ENCODE data around the gene MINDY1.

Gene MINDY1, protein sequence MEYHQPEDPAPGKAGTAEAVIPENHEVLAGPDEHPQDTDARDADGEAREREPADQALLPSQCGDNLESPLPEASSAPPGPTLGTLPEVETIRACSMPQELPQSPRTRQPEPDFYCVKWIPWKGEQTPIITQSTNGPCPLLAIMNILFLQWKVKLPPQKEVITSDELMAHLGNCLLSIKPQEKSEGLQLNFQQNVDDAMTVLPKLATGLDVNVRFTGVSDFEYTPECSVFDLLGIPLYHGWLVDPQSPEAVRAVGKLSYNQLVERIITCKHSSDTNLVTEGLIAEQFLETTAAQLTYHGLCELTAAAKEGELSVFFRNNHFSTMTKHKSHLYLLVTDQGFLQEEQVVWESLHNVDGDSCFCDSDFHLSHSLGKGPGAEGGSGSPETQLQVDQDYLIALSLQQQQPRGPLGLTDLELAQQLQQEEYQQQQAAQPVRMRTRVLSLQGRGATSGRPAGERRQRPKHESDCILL

DNA sequence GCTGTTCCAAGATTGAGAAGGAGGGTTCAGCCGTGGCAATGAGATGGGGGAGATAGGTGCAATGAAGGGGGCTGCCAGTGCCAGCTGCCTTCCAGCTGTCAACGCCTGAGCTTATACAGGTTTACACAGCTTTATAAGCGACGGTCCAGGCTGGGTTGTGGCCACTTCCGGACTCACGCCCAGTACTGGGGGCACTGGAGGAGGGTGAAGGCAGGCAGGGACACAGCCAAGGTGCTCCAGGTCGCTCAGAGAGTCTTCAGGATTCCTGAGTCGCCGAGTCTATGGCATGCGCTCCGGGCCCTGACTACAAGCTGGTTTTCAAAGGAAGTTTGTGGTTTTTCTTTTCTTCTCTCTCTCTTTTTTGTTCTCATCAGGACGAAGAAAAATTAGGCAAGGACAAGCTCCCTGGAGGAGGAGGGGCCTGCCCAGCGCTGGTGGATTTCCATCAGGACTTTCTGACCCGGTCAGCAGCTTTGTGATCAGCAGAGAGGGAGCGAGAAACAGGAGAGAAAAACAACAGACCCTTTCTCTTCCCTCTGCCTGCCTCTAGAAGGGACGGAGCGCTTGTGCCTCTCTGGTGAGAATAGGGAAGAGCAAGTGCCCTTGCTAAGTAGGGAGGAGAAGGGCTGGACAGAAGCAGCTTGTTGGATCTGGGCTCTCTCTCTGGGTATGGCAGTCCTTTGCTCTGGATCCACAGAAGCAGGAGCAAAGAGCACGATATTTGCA lies at the start of gene MINDY1:
Gene MINDY1, minus strand, starts transcription at position 576 of the 726 bp plus-strand sequence. CDS start 4,285 bp downstream, outside the sequence.
- peak; percentile 87 for DNase-seq (ENCODE audit: low read depth)

DNA sequence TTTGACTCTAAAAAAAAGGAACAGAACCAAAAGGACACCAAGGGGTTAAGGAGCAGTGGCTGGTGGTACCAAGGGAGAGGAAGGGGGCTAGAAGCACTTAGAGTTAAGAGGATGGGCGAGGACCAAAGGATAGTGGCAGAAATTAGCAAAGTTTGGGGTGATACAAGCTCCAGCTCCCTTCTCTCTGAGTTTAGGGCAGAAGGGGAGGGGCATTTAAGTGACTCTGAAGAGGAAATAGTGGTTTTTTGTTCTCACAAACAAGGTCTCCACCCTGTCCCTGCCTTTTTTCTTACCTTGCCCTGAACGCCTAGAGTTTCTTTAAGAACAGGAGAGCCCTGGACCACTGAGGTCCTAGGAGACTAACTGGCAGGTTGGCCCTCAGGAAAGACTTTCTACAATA lies 49.4 kb upstream of the MINDY1 start:
- DNase-seq (ENCODE audit: low read depth): no peak

DNA sequence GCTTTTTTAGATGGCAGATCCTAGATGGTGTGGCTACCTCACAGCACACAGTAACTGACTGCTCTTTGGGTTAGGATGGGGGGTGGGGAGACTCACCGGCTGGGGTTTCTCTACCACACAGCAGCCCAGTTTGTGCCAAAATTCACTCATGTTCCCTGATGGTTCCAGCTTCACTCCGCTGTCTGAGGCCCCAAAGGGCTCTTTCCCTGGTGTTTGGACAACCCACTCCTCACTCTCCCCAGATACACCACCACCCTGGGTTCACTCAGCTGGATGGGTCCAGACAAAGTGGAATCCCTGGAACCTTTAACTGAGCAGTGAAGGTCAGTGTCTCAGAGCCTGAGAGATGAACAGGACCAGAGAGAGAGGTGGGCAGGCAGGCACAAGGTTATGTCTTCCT lies 48.9 kb upstream of the MINDY1 start:
- DNase-seq (ENCODE audit: low read depth): no peak

DNA sequence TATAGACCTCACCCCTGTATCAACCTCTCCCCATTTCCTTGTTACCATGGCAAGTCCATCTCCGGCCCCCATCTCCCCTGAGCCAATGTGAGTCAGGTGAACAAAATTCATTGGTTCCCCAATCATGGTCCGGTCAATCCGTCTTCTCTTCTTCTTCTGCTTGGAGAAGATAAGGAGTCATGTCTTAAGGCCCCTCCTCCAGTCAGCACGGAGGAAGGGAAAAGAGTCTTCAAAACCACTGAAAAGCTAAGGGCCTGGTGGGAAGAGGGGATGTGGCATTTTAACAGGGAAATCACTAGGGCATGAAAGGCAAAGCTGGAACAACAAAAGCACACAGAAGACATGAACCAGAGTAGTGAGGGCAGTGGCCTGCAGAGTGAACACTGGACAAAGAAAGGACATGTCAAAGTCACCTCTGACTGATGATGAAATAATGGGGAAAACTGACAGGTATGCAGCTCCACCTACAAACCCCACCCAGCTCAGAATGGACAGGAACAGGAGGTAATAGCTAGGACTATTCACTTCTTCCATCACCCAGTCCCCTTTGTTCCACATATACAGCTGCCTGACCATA lies 48.4 kb upstream of the MINDY1 start:
- DNase-seq (ENCODE audit: low read depth): no peak

DNA sequence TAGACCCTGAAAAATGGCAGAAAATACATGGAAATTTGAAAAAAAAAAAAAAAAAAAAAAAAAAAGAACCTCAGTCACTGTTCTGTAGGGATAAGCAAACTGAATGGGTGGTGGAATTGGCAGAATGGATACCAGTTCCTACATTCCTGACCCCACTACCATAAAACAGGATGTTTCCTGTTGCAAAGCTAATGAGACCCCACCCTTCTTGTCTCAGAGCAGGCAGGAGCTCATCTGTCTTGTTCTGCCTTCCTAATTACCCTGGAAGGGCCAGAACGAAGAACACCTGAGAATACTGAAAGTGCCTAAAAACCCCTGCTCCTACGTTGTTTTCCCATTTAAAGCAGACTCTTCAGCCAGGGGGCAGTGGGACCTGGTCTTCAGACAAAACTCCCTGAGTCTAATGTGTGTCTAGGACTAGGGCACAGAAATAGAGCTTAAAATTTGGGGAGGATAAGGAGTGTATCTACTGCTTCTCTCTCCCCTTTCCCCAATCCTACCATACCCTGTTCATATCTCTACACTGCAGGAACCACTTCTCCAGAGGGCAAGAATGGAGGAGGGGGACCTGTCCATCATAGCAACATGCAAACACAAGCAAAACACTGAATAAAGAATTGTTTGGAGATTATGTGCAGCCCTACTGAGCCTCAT lies 44.8 kb upstream of the MINDY1 start:
- no peak for DNase-seq (ENCODE audit: low read depth)

DNA sequence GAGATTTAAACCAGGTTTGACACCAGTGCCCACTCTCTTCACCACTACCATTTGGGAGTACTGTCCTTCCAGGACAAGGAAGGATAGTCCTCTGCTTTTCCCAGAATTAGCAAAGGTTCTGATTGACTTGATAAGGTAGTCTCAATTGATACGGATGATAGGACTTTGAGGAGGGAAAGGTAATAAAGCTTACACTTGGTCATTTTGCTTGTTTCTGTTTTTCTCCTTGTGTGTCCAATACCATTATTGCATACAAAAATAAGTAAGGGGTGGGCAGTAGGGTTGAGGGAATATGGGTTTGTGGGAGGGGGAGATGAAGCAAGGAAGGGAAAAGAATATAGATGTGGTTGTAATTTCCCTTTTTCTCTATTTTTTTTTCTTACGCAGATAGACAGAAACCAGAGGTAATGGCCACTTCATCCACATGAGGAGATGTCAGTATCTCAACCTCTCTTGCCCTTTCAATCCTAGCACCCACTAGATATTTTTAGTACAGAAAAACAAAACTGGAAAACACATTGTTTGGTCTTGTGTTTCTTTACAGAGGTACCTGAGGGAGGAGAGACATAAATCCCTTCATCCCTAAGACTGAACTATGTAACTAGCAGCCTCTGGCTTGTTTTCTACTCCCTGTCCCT lies 43.5 kb upstream of the MINDY1 start:
- DNase-seq (ENCODE audit: low read depth): no peak

DNA sequence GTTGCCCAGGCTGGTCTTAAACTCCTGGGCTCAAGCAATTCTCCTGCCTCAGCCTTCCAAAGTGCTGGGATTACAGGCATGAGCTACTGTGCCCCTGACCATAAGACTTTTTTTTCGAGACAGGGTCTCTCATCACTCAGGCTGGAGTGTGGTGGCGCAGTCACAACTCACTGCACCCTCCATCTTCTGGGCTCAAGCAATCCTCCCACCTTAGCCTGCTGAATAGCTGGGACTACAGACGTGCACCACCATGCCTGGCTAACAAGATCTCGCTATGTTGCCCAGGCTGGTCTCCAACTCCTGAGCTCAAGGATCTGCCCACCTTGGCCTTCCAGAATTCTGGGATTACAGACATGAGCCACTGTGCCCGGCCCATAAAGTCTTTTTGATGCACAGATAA lies 42.8 kb upstream of the MINDY1 start:
- DNase-seq (ENCODE audit: low read depth): no peak

DNA sequence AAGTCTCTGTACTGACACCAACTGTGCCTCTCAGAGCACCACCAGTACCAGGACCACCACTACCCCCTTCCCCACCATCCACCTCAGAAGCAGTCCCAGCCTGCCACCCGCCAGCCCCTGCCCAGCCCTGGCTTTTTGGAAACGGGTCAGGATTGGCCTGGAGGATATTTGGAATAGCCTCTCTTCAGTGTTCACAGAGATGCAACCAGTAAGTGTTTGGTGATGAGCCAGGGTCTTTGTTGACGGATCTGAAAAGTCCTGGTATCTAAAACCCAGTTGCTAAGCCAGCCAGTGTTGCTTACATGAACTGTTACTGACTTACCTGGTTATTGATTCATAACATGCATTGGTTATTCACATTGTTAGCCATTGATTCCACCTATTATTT lies 41.9 kb upstream of the MINDY1 start:
- DNase-seq (ENCODE audit: low read depth): no peak

DNA sequence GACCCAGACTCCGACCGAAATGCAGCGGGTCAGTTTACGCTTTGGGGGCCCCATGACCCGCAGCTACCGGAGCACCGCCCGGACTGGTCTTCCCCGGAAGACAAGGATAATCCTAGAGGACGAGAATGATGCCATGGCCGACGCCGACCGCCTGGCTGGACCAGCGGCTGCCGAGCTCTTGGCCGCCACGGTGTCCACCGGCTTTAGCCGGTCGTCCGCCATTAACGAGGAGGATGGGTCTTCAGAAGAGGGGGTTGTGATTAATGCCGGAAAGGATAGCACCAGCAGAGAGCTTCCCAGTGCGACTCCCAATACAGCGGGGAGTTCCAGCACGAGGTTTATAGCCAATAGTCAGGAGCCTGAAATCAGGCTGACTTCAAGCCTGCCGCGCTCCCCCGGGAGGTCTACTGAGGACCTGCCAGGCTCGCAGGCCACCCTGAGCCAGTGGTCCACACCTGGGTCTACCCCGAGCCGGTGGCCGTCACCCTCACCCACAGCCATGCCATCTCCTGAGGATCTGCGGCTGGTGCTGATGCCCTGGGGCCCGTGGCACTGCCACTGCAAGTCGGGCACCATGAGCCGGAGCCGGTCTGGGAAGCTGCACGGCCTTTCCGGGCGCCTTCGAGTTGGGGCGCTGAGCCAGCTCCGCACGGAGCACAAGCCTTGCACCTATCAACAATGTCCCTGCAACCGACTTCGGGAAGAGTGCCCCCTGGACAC lies 41.4 kb upstream of the MINDY1 start:
- peak; percentile 73 for DNase-seq (ENCODE audit: low read depth)

DNA sequence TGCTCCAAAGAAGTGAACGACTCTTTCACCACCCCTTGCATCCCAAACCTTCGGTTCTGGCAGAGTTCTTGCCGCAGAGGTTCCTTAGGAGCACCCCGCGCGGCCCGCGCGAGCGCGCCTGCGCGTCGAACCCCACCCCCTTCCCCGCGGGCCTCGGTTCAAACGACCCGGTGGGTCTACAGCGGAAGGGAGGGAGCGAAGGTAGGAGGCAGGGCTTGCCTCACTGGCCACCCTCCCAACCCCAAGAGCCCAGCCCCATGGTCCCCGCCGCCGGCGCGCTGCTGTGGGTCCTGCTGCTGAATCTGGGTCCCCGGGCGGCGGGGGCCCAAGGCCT lies 40.9 kb upstream of the MINDY1 start, which contains the start of gene C1orf56:
Gene C1orf56, plus strand, starts transcription at position 161 of the 334 bp plus-strand sequence. Its CDS starts 97 bp downstream, at position 258.
- peak; percentile 71 for DNase-seq (ENCODE audit: low read depth)

DNA sequence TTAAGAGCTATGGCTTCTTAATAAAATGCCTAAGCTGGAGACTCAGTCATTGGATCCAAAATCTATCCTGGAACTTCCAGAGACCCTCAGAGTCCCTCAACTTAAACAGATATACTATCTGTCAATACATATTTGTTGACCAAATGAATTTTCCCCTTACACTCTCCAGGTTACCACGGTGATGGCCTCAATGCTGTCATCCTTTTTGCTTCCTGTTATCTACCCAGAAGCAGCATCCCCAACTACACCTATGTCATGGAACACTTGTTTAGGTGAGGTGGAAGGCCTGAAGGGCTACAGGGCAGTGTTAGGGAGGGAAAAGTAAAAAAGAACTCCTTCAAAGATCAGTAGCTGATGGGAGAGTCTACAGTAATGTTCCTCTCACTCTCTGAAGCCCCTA lies 36.5 kb upstream of the MINDY1 start:
- DNase-seq (ENCODE audit: low read depth): no peak

DNA sequence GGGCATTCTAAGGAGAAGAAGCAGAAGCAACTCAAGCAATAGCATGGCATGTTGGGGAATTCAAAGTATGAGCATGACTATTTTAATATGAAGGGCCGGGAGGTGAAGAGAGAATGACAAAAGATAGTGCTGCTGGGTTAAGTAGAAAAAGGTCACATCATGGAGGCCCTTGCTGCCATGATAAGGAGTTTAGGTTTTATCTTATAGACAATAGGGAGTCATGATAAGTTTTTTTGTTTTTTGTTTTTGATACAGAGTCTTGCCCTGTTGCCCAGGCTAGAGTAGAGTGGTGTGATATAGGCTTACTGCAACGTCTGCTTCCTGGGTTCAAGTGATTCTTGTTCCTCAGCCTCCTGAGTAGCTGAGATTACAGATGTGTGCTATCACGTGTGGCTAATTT lies 32.8 kb upstream of the MINDY1 start:
- no peak for DNase-seq (ENCODE audit: low read depth)

DNA sequence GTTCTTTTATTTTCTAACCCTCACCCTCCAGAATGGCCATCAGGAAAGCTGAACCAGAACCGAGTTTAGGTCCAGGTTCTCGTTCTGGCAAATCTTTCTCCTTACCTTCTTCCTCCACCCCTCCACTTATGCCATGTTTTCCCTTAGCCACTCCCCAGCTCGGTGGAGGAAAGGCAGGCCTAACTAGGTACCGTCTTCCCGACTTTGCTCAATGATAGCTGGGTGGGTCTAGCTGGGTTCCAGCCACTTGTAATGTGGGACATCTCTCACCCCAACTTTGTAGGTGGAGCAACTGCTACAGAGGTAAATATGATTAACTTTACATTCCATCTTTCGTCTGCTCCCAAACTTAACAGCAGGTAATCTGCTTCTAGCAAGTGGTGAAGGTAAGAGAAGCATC lies 30.3 kb upstream of the MINDY1 start:
- no peak for DNase-seq (ENCODE audit: low read depth)

DNA sequence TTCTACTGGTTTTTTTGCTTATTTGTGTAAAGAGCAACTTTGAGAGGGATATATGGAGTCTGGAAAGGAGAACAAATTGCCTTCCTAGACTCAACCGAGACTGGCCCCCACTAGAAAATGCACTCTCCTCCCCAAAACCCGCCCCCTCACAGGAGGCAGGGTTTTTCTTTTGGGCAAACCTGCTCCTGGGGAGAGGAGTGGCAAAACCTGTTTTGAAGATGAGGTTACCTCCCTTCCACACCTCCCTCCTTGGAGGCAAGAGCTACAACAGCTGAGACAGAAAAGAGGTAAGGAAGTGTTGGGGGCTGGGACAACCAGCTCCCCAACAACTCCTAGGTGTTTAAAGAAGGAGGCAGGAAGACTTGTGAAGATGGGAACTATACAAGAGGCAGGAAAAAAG lies 29.7 kb upstream of the MINDY1 start, which contains the start of gene BNIPL:
Gene BNIPL, plus strand, starts transcription at position 231 of the 400 bp plus-strand sequence. Its CDS starts 140 bp downstream, at position 371.
- DNase-seq (ENCODE audit: low read depth): no peak

DNA sequence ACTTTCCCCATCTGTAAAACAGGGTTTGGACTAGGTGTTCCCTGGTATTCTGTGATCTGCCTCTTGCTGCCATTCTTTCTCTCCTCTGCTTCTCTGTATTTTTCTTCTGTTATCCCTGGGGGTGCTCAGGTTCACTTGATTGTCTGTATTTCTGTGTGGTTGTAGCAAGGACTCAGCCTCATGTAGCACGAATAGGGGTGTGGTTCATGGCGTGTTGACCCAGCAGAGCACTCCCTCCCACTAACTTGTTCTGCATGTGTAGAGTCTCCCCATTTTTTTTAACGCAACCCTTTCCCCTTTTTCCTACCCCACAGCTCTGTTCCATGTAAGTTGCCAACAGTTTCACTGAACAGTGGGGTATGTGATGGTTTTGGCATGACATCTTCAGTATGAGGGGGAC lies 28.5 kb upstream of the MINDY1 start:
- no peak for DNase-seq (ENCODE audit: low read depth)

DNA sequence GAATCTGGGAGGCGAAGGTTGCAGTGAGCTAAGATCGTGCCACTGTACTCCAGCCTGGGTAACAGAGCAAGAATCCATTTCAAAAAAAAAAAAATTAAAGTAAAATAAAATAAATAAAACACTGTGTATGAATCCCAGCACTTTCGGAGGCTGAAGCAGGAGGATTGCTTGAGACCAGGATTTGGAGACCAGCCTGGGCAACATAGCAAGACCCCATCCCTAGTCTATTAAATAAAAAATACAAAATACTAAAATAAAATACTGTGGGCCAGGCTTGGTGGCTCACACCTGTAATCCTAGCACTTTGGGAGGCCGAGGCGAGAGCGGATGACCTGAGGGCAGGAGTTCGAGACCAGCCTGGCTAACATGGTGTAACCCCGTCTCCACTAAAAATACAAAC lies 25.5 kb upstream of the MINDY1 start:
- no peak for DNase-seq (ENCODE audit: low read depth)

DNA sequence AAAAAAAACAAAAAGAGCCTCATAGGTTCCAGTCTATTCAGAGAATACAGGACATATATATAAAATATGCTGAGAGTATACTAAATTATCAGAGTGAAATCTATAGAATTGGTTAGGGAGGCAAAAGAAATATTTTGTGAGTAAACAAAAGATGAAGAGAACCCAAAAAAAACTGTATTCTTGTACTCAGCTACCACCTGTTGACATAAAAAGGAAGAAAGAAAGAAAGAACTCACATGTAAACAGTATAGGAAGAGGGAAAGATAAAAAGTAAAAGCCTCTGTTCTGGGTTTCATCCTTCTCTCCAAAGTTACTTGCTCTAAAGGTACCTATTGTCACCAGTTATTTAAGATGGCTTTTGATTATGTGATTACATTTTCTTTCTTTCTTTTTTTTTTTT lies 19.8 kb upstream of the MINDY1 start:
- DNase-seq (ENCODE audit: low read depth): no peak

DNA sequence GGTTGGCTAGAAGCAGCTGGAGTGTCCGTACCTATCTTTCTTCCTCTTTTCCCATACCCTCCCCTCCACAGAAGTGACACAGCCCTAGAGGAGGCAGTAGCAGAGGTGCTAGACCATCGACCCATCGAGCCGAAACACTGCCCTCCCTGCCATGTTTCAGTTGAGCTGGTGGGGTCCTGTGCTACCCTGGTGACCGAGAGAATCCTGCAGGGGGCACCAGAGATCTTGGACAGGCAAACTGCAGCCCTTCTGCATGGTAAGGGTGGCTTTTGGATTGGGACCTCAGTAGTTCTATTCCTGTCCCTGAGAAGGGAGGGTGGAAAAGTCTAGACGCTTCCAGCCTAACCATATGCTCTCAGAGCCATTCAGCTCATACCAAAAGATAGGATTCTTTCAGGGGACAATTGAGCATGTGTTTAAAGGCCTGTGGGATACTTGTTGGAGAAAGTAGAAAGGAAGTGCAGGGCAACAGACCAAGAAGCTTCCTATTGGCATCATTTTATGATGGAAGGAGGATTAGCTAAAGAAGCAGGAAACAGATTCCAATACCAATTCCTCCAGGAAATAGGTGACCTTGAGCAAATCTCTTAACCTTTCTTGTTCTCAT lies 17.9 kb upstream of the MINDY1 start:
- peak; percentile 72 for DNase-seq (ENCODE audit: low read depth)

DNA sequence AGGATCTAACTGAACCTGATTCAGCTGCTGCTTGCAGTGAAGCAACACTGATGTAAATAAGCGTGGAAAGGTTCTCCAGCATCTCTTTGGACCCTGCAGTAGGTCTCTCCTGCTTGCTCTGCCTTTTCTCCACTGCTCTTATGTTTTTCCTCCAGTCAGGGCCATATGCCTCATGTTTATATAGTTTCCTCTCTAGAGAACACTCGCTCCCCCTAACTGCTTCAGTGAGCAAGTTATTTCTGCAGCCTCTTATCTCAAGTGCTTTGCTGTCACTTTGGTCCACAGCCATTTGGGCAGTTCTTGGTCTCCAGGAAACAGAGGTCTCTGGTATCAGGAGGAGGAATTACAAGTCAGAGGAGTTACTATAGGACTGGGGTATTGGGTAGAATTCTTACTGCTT lies 6.8 kb upstream of the MINDY1 start:
- no peak for DNase-seq (ENCODE audit: low read depth)

DNA sequence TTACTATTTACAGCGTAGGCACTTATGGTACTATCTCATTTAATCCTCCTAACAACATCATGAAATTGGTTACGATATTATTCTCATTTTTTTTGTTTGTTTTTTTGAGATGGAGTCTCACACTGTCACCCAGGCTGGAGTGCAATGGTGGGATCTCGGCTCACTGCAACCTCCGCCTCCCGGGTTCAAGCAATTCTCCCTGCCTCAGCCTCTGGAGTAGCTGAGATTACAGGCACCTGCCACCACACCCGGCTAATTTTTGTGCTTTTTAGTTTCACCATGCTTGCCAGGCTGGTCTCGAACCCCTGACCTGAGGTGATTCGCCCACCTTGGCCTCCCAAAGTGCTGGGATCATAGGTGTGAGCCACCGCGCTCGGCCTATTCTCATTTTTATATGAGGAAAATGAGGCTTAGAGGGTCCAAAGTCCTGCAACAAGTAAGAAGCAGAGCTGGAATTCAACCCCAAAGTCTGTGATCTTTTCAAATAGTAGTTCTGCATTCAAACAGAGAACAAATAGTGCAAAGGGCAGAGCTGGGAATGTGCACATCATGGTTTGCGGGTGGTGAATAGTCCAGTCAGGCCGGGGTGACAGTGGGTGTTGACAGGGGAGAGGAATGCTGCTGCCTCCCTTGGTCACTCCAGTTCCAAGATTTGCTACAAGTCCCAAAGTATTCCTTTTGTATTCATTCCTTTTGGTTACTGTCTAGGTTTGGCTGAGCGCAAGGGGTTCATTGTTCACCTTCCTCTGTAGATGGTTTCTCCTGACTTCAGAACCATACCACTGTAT lies 6.2 kb upstream of the MINDY1 start:
- DNase-seq (ENCODE audit: low read depth): no peak

Measured in EH (cell line).